ENCODE results near the gene PHACTR1. TPM values are rescaled to one million over a fixed set of nuclear protein-coding genes. Genes with fewer than 3 reads are reported as not detected.

PHACTR1 gene
- polyA plus RNA-seq, 1 of the 3 experiments (the other 2 are of a cell fraction) = 0.12 TPM

- no peak for TF ChIP-seq FOXM1 (IDR thresholded peaks at IDR 0.05; ENCODE audit: low read depth)
- no peak for TF ChIP-seq RAD21 (IDR thresholded peaks at IDR 0.05; ENCODE audit: low read length)
- no peak for TF ChIP-seq TAF1 (IDR thresholded peaks at IDR 0.05; ENCODE audit: borderline replicate concordance, low read depth, low read length)
- TF ChIP-seq, protein P1, sequence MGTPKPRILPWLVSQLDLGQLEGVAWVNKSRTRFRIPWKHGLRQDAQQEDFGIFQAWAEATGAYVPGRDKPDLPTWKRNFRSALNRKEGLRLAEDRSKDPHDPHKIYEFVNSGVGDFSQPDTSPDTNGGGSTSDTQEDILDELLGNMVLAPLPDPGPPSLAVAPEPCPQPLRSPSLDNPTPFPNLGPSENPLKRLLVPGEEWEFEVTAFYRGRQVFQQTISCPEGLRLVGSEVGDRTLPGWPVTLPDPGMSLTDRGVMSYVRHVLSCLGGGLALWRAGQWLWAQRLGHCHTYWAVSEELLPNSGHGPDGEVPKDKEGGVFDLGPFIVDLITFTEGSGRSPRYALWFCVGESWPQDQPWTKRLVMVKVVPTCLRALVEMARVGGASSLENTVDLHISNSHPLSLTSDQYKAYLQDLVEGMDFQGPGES (IDR thresholded peaks at IDR 0.05; ENCODE audit: low read depth, low read length) = no peak
- no peak for TF ChIP-seq RCOR1 (IDR thresholded peaks at IDR 0.05; ENCODE audit: low read length)
- no peak for TF ChIP-seq CHD2 (IDR thresholded peaks at IDR 0.05; ENCODE audit: low read length, partially characterized antibody)
- no peak for TF ChIP-seq MEF2A (IDR thresholded peaks at IDR 0.05; ENCODE audit: borderline replicate concordance, low read depth)
- no peak for TF ChIP-seq JUND (IDR thresholded peaks at IDR 0.05)
- no peak for TF ChIP-seq YY1 (IDR thresholded peaks at IDR 0.05; ENCODE audit: low read depth)
- no peak for TF ChIP-seq USF1 (IDR thresholded peaks at IDR 0.05; ENCODE audit: borderline replicate concordance, low read depth)
- no peak for TF ChIP-seq EP300 (IDR thresholded peaks at IDR 0.05; ENCODE audit: borderline replicate concordance in 1 of 2, low read depth in 1 of 2, low read length in 1 of 2)
- no peak for TF ChIP-seq SMC3 (IDR thresholded peaks at IDR 0.05; ENCODE audit: low read depth, low read length)
- TF ChIP-seq GABPA (IDR thresholded peaks at IDR 0.05; ENCODE audit: low read depth) = no peak
- TF ChIP-seq, protein P2, sequence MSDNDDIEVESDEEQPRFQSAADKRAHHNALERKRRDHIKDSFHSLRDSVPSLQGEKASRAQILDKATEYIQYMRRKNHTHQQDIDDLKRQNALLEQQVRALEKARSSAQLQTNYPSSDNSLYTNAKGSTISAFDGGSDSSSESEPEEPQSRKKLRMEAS (IDR thresholded peaks at IDR 0.05; ENCODE audit: low read depth) = no peak
- TF ChIP-seq, protein P3, sequence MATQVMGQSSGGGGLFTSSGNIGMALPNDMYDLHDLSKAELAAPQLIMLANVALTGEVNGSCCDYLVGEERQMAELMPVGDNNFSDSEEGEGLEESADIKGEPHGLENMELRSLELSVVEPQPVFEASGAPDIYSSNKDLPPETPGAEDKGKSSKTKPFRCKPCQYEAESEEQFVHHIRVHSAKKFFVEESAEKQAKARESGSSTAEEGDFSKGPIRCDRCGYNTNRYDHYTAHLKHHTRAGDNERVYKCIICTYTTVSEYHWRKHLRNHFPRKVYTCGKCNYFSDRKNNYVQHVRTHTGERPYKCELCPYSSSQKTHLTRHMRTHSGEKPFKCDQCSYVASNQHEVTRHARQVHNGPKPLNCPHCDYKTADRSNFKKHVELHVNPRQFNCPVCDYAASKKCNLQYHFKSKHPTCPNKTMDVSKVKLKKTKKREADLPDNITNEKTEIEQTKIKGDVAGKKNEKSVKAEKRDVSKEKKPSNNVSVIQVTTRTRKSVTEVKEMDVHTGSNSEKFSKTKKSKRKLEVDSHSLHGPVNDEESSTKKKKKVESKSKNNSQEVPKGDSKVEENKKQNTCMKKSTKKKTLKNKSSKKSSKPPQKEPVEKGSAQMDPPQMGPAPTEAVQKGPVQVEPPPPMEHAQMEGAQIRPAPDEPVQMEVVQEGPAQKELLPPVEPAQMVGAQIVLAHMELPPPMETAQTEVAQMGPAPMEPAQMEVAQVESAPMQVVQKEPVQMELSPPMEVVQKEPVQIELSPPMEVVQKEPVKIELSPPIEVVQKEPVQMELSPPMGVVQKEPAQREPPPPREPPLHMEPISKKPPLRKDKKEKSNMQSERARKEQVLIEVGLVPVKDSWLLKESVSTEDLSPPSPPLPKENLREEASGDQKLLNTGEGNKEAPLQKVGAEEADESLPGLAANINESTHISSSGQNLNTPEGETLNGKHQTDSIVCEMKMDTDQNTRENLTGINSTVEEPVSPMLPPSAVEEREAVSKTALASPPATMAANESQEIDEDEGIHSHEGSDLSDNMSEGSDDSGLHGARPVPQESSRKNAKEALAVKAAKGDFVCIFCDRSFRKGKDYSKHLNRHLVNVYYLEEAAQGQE (IDR thresholded peaks at IDR 0.05; ENCODE audit: low read depth, low read length) = no peak
- peak overlapping the region in 1 of 2 experiments; percentile 23; a peak in 1 of 4 replicates for H3K27ac ChIP-seq (ENCODE audit: low read depth in 2 of 2, low read length in 1 of 2)
- ChIA-PET POLR2A (no interaction called here), CTCF (interaction anchor here (2.6 kb wide), 1 partner anchor 336 kb away, joined by 9 read pairs; no protein-coding TSS in a partner anchor)
- no peaks in the 10 kb centered on the region for H3K9me2 ChIP-seq
- H3K4me1 ChIP-seq (ENCODE audit: control insufficient read depth in 1 of 2, insufficient read depth in 2 of 2, low read depth in 1 of 2, low read length in 1 of 2) = peaks cover 0 to 5% of the 10 kb centered on the region in 2 experiments; a peak in 1 of 4 replicates
- H3K4me3 ChIP-seq (ENCODE audit: low read depth in 2 of 2, low read length in 1 of 2) = no peak overlapping the region
- H3K4me2 ChIP-seq = no peak overlapping the region
- no peak overlapping the region for H2AFZ ChIP-seq (ENCODE audit: low read depth)
- DNase-seq = no peak
- H3F3A ChIP-seq (replicated peaks; ENCODE audit: insufficient read depth) = no peaks in the 10 kb centered on the region
- H4K20me1 ChIP-seq (ENCODE audit: insufficient read depth) = no peaks in the 10 kb centered on the region
- no peak overlapping the region for H3K9ac ChIP-seq
- H3K27me3 ChIP-seq (ENCODE audit: insufficient read depth) = no peaks in the 10 kb centered on the region
- no peaks in the 10 kb centered on the region for H3K9me3 ChIP-seq
- H3K36me3 ChIP-seq (replicated peaks in 1 of 2; ENCODE audit: control insufficient read depth in 1 of 2, insufficient read depth in 2 of 2, low read length in 1 of 2) = no peaks in the 10 kb centered on the region
- 60% methylated on average over 4 of the region's 7 CpGs for WGBS (ENCODE audit: low lambda C conversion rate)
- no peaks in the 10 kb centered on the region for H3K79me2 ChIP-seq (ENCODE audit: insufficient read depth)
Observed at GRCh38 chr6:13247627-13248026, 531.1 kb downstream of the PHACTR1 start.

Data from SK-N-SH (cell line).